Dedifferentiated amniotic fluid mesenchymal stem cell (primary cell): ENCODE measurements around the gene LCORL.
A peak's percentile ranks its signal among the peaks of the same experiment; 100 is the strongest.
"Not testable (repeated sequence)": the region's sequence is repeated elsewhere in the genome, so short reads cannot be mapped to it uniquely, and the experiment has no call there.

Experiments
- DNase-seq: peaks from one replicate; pipeline ENCODE4 v3.0.0-alpha.2; 2016; ENCODE audit errors: extremely low spot score

Gene LCORL

GRCh38 chr4:18021720-18022571, at the start of gene LCORL:
TSS of gene LCORL (minus strand) at chr4:18021755. CDS start at chr4:18021751, 4 bp downstream.
- peak; percentile 97 for DNase-seq

- no peak for DNase-seq
These were observed 48.3 kb upstream of the LCORL start for GRCh38 chr4:18069810-18070209.

- DNase-seq: no peak
These were observed 45.5 kb upstream of the LCORL start for GRCh38 chr4:18067031-18067430.

GRCh38 chr4:18063079-18063478, 41.5 kb upstream of the LCORL start:
- no peak for DNase-seq

GRCh38 chr4:18057821-18058533, 36.4 kb upstream of the LCORL start:
- no peak for DNase-seq

GRCh38 chr4:18056030-18056429, 34.5 kb upstream of the LCORL start:
- no peak for DNase-seq

GRCh38 chr4:18052158-18052557, 30.6 kb upstream of the LCORL start:
- no peak for DNase-seq

- DNase-seq: no peak
These were observed 29.7 kb upstream of the LCORL start for GRCh38 chr4:18051281-18051680.

- no peak for DNase-seq
These were observed 28.9 kb upstream of the LCORL start for GRCh38 chr4:18050448-18050847.

GRCh38 chr4:18049446-18049845, 27.9 kb upstream of the LCORL start:
- no peak for DNase-seq

- no peak for DNase-seq
These were observed 21.2 kb upstream of the LCORL start for GRCh38 chr4:18042754-18043153.

- DNase-seq: no peak
These were observed 20.5 kb upstream of the LCORL start for GRCh38 chr4:18042012-18042411.

- no peak for DNase-seq
These were observed 19.6 kb upstream of the LCORL start for GRCh38 chr4:18041114-18041513.

GRCh38 chr4:18039113-18039512, 17.6 kb upstream of the LCORL start:
- DNase-seq: no peak

- DNase-seq: not testable (repeated sequence)
These were observed 14.8 kb upstream of the LCORL start for GRCh38 chr4:18036369-18036768.

- DNase-seq: no peak
These were observed 12.5 kb upstream of the LCORL start for GRCh38 chr4:18034099-18034498.

GRCh38 chr4:18033111-18034085, 11.8 kb upstream of the LCORL start:
- DNase-seq: peak; percentile 47

- DNase-seq: no peak
These were observed 3.7 kb upstream of the LCORL start for GRCh38 chr4:18025288-18025687.

GRCh38 chr4:18022572-18023050, 1.1 kb upstream of the LCORL start:
- DNase-seq: peak; percentile 18

GRCh38 chr4:18021470-18021719, 160 bp downstream of the LCORL start:
- DNase-seq: peak; percentile 19

GRCh38 chr4:18020671-18021469, 685 bp downstream of the LCORL start:
- peak; percentile 58 for DNase-seq
